ENCODE data around the gene USP17L5. TPM values are rescaled to one million over a fixed set of nuclear protein-coding genes. Genes with fewer than 3 reads are reported as not detected.
"Not testable (repeated sequence)": the region's sequence is repeated elsewhere in the genome, so short reads cannot be mapped to it uniquely, and the experiment has no call there.

USP17L5 gene, protein sequence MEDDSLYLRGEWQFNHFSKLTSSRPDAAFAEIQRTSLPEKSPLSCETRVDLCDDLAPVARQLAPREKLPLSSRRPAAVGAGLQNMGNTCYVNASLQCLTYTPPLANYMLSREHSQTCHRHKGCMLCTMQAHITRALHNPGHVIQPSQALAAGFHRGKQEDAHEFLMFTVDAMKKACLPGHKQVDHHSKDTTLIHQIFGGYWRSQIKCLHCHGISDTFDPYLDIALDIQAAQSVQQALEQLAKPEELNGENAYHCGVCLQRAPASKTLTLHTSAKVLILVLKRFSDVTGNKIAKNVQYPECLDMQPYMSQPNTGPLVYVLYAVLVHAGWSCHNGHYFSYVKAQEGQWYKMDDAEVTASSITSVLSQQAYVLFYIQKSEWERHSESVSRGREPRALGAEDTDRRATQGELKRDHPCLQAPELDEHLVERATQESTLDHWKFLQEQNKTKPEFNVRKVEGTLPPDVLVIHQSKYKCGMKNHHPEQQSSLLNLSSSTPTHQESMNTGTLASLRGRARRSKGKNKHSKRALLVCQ
- not detected in 2 replicates for polyA plus RNA-seq (2013)

DNA sequence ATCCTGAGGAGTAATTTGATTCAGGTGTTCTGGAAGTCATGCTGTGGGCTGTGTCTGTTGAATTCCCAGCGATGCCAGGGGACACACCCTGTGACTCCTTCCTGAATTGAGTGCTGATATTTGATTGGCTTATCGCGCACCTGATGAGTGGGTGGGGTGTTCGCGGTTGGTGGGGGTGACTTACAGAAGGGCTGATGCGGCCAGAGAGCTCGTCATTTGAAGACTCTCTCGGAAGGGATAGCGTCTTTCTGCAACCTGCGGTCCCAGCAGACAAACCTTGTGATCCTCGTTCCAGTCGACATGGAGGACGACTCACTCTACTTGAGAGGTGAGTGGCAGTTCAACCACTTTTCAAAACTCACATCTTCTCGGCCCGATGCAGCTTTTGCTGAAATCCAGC, at the start of gene USP17L5:
Gene USP17L5 (plus strand): TSS at position 301 of the 400 bp plus-strand sequence. CDS start 0 bp downstream, at position 301.
- not testable (repeated sequence) for H3K4me1 ChIP-seq (ENCODE audit: control insufficient read depth in 1 of 2, insufficient read depth in 2 of 2, low read length in 2 of 2); H3K18ac ChIP-seq (ENCODE audit: low read length); H4K8ac ChIP-seq (ENCODE audit: low read depth, low read length); H2BK12ac ChIP-seq (ENCODE audit: low read length); H3K36me3 ChIP-seq (ENCODE audit: control insufficient read depth in 1 of 2, insufficient read depth in 2 of 2, low read length in 2 of 2); H2AK5ac ChIP-seq (ENCODE audit: low read length); H3K9ac ChIP-seq (ENCODE audit: low read length); H3K14ac ChIP-seq (ENCODE audit: low read length); DNase-seq; H2BK5ac ChIP-seq (ENCODE audit: low read depth, low read length, poor library complexity); H3K4me2 ChIP-seq (ENCODE audit: low read length); H4K12ac ChIP-seq (ENCODE audit: low read depth, low read length); H3K27ac ChIP-seq (ENCODE audit: low read depth, low read length); H4K91ac ChIP-seq (ENCODE audit: low read depth, low read length); H2BK120ac ChIP-seq (ENCODE audit: insufficient read depth, low read length, poor library complexity); H3K79me2 ChIP-seq (ENCODE audit: control insufficient read depth, insufficient read depth, low read length, poor library complexity); H3K79me1 ChIP-seq (ENCODE audit: low read length); H2AFZ ChIP-seq (ENCODE audit: insufficient read depth, low read length, poor library complexity); H3K4ac ChIP-seq (ENCODE audit: low read depth, low read length); H3K9me3 ChIP-seq (ENCODE audit: insufficient read depth, low read depth, low read length); H3K23ac ChIP-seq (ENCODE audit: low read length); H3K4me3 ChIP-seq (ENCODE audit: low read depth, low read length); H3K27me3 ChIP-seq (ENCODE audit: insufficient read depth, low read length)
- WGBS (ENCODE audit: extremely low coverage, insufficient coverage, insufficient read length): no CpG with 5 or more reads among the region's 15 CpGs

DNA sequence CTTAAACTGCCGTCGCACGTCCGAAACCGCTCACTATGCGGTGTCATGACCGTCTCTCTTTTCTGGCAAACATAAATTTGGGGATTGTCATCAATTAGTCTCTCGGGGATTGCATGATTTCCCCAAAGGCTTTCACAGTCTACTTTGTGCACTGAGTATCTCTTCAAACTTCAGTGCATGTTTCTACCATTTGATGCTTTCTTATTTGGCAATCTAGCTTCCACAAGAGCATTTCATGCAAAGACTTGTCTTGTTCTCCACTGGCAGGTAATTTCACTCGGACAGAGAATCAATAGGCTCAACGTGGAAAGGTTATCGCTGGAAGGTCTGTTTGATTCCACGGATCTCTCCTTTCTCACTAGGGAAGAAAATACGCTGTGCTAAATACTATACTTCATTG, 15.0 kb upstream of the USP17L5 start:
- H2BK12ac ChIP-seq (ENCODE audit: low read length); H3K4me2 ChIP-seq (ENCODE audit: low read length); H3K79me2 ChIP-seq (ENCODE audit: control insufficient read depth, insufficient read depth, low read length, poor library complexity); DNase-seq; H3K4me1 ChIP-seq (ENCODE audit: control insufficient read depth in 1 of 2, insufficient read depth in 2 of 2, low read length in 2 of 2); H3K9ac ChIP-seq (ENCODE audit: low read length); H2AK5ac ChIP-seq (ENCODE audit: low read length); H3K14ac ChIP-seq (ENCODE audit: low read length); H3K4ac ChIP-seq (ENCODE audit: low read depth, low read length); H2BK5ac ChIP-seq (ENCODE audit: low read depth, low read length, poor library complexity); H3K27ac ChIP-seq (ENCODE audit: low read depth, low read length); H4K12ac ChIP-seq (ENCODE audit: low read depth, low read length); H4K8ac ChIP-seq (ENCODE audit: low read depth, low read length); H3K9me3 ChIP-seq (ENCODE audit: insufficient read depth, low read depth, low read length); H3K4me3 ChIP-seq (ENCODE audit: low read depth, low read length); H2AFZ ChIP-seq (ENCODE audit: insufficient read depth, low read length, poor library complexity); H3K23ac ChIP-seq (ENCODE audit: low read length); H4K91ac ChIP-seq (ENCODE audit: low read depth, low read length); H3K18ac ChIP-seq (ENCODE audit: low read length); H3K36me3 ChIP-seq (ENCODE audit: control insufficient read depth in 1 of 2, insufficient read depth in 2 of 2, low read length in 2 of 2); H2BK120ac ChIP-seq (ENCODE audit: insufficient read depth, low read length, poor library complexity); H3K79me1 ChIP-seq (ENCODE audit: low read length); H3K27me3 ChIP-seq (ENCODE audit: insufficient read depth, low read length): not testable (repeated sequence)
- WGBS (ENCODE audit: extremely low coverage, insufficient coverage, insufficient read length): no CpG with 5 or more reads among the region's 13 CpGs

DNA sequence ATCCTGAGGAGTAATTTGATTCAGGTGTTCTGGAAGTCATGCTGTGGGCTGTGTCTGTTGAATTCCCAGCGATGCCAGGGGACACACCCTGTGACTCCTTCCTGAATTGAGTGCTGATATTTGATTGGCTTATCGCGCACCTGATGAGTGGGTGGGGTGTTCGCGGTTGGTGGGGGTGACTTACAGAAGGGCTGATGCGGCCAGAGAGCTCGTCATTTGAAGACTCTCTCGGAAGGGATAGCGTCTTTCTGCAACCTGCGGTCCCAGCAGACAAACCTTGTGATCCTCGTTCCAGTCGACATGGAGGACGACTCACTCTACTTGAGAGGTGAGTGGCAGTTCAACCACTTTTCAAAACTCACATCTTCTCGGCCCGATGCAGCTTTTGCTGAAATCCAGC, 14.3 kb upstream of the USP17L5 start, which contains the start of gene USP17L24:
Gene USP17L24 (plus strand): TSS at position 301 of the 400 bp plus-strand sequence. CDS start 0 bp downstream, at position 301.
- WGBS (ENCODE audit: extremely low coverage, insufficient coverage, insufficient read length): no CpG with 5 or more reads among the region's 15 CpGs

DNA sequence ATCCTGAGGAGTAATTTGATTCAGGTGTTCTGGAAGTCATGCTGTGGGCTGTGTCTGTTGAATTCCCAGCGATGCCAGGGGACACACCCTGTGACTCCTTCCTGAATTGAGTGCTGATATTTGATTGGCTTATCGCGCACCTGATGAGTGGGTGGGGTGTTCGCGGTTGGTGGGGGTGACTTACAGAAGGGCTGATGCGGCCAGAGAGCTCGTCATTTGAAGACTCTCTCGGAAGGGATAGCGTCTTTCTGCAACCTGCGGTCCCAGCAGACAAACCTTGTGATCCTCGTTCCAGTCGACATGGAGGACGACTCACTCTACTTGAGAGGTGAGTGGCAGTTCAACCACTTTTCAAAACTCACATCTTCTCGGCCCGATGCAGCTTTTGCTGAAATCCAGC, 9.6 kb upstream of the USP17L5 start, which contains the start of gene USP17L25:
Gene USP17L25 (plus strand): TSS at position 301 of the 400 bp plus-strand sequence. CDS start 0 bp downstream, at position 301.
- H3K79me1 ChIP-seq (ENCODE audit: low read length); H2BK120ac ChIP-seq (ENCODE audit: insufficient read depth, low read length, poor library complexity); H3K4me3 ChIP-seq (ENCODE audit: low read depth, low read length); H4K12ac ChIP-seq (ENCODE audit: low read depth, low read length); H2AK5ac ChIP-seq (ENCODE audit: low read length); H3K4ac ChIP-seq (ENCODE audit: low read depth, low read length); H3K27me3 ChIP-seq (ENCODE audit: insufficient read depth, low read length); H3K9me3 ChIP-seq (ENCODE audit: insufficient read depth, low read depth, low read length); H2BK5ac ChIP-seq (ENCODE audit: low read depth, low read length, poor library complexity); H2AFZ ChIP-seq (ENCODE audit: insufficient read depth, low read length, poor library complexity); H3K23ac ChIP-seq (ENCODE audit: low read length); H3K4me2 ChIP-seq (ENCODE audit: low read length); H3K27ac ChIP-seq (ENCODE audit: low read depth, low read length); H3K36me3 ChIP-seq (ENCODE audit: control insufficient read depth in 1 of 2, insufficient read depth in 2 of 2, low read length in 2 of 2); H4K8ac ChIP-seq (ENCODE audit: low read depth, low read length); H3K79me2 ChIP-seq (ENCODE audit: control insufficient read depth, insufficient read depth, low read length, poor library complexity); H3K4me1 ChIP-seq (ENCODE audit: control insufficient read depth in 1 of 2, insufficient read depth in 2 of 2, low read length in 2 of 2); H3K9ac ChIP-seq (ENCODE audit: low read length); DNase-seq; H3K14ac ChIP-seq (ENCODE audit: low read length); H4K91ac ChIP-seq (ENCODE audit: low read depth, low read length); H2BK12ac ChIP-seq (ENCODE audit: low read length); H3K18ac ChIP-seq (ENCODE audit: low read length): not testable (repeated sequence)
- WGBS (ENCODE audit: extremely low coverage, insufficient coverage, insufficient read length): no CpG with 5 or more reads among the region's 15 CpGs

More for the DNA sequence above, 14.3 kb upstream of the USP17L5 start, which contains the start of gene USP17L24:
- H3K23ac ChIP-seq (ENCODE audit: low read length); H4K12ac ChIP-seq (ENCODE audit: low read depth, low read length); H3K79me1 ChIP-seq (ENCODE audit: low read length); H3K36me3 ChIP-seq (ENCODE audit: control insufficient read depth in 1 of 2, insufficient read depth in 2 of 2, low read length in 2 of 2); H2BK5ac ChIP-seq (ENCODE audit: low read depth, low read length, poor library complexity); H3K79me2 ChIP-seq (ENCODE audit: control insufficient read depth, insufficient read depth, low read length, poor library complexity); H3K27me3 ChIP-seq (ENCODE audit: insufficient read depth, low read length); H2BK12ac ChIP-seq (ENCODE audit: low read length); H3K9me3 ChIP-seq (ENCODE audit: insufficient read depth, low read depth, low read length); H3K4me2 ChIP-seq (ENCODE audit: low read length); H3K4me1 ChIP-seq (ENCODE audit: control insufficient read depth in 1 of 2, insufficient read depth in 2 of 2, low read length in 2 of 2); H4K91ac ChIP-seq (ENCODE audit: low read depth, low read length); H3K18ac ChIP-seq (ENCODE audit: low read length); H3K9ac ChIP-seq (ENCODE audit: low read length); H2AFZ ChIP-seq (ENCODE audit: insufficient read depth, low read length, poor library complexity); DNase-seq; H3K27ac ChIP-seq (ENCODE audit: low read depth, low read length); H4K8ac ChIP-seq (ENCODE audit: low read depth, low read length); H3K4me3 ChIP-seq (ENCODE audit: low read depth, low read length); H2AK5ac ChIP-seq (ENCODE audit: low read length); H3K4ac ChIP-seq (ENCODE audit: low read depth, low read length); H2BK120ac ChIP-seq (ENCODE audit: insufficient read depth, low read length, poor library complexity); H3K14ac ChIP-seq (ENCODE audit: low read length): not testable (repeated sequence)
